ENCODE results near the gene CHRM4.
A peak's percentile ranks its signal among the peaks of the same experiment; 100 is the strongest.
"Not testable (repeated sequence)": the region's sequence is repeated elsewhere in the genome, so short reads cannot be mapped to it uniquely, and the experiment has no call there.

CHRM4 gene

GRCh38 chr11:46381048-46381818 lies 10.3 kb downstream of the CHRM4 start, which contains the start of gene MDK:
Gene MDK, plus strand, starts transcription at chr11:46381669. Its CDS starts 389 bp downstream, at chr11:46382058.
- Histone ChIP-seq H3K27ac (ENCODE audit: low read depth, low read length) (peak within 1 kb of the TSS; percentile 95), H3K9ac (ENCODE audit: low read length) (peak within 1 kb of the TSS; percentile 88), H3K4me3 (ENCODE audit: low read depth, low read length) (peak within 1 kb of the TSS; percentile 95), H3K4me1 (ENCODE audit: control insufficient read depth, insufficient read depth, low read length) (peaks cover 21% of the 10 kb centered on the region), H3K27me3 (ENCODE audit: control insufficient read depth, insufficient read depth, low read length) (peaks cover 12% of the 10 kb centered on the region; the same call in 1 of the 2 replicates), H3K36me3 (ENCODE audit: control insufficient read depth, insufficient read depth, low read length) (peaks cover 27% of the 10 kb centered on the region), H3K9me3 (ENCODE audit: control insufficient read depth, insufficient read depth, low read depth, low read length) (no peaks in the 10 kb centered on the region)

DNA sequence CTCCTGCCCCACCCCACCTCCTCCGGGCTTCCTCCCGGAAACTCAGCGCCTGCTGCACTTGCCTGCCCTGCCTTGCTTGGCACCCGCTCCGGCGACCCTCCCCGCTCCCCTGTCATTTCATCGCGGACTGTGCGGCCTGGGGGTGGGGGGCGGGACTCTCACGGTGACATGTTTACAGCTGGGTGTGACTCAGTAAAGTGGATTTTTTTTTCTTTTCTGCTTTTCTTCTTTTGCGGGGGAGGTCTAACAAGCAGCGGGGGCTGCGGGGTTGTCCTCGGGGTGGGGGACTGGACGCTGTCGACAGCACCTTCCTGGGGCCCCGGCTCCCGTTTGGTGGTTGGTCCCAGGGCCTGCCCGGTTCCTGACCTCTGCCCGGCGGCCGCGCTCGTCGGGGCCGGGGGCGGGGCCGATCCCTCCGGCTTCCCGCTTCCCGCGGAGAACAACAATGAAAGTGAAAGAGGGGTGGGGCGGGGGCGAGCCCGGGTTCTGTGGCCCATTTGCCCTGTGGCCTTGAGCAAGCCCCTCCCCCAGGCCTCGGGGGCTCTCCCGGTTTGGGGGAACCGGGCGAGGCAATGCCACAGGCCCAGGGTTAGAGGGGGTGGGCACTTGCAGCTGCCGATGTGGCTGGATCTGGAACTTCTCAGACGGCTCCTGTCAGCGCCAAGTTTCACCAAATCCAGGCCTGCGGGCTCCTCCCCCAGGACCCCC lies 11.1 kb downstream of the CHRM4 start:
- Histone ChIP-seq H3K4me3 (ENCODE audit: low read depth, low read length) (peak overlapping the region; percentile 81), H3K36me3 (ENCODE audit: control insufficient read depth, insufficient read depth, low read length) (peaks cover 34% of the 10 kb centered on the region), H3K4me1 (ENCODE audit: control insufficient read depth, insufficient read depth, low read length) (peaks cover 21% of the 10 kb centered on the region), H3K27me3 (ENCODE audit: control insufficient read depth, insufficient read depth, low read length) (peaks cover 6% of the 10 kb centered on the region; the same call in 1 of the 2 replicates), H3K9me3 (ENCODE audit: control insufficient read depth, insufficient read depth, low read depth, low read length) (no peaks in the 10 kb centered on the region), H3K9ac (ENCODE audit: low read length) (peak overlapping the region; percentile 82), H3K27ac (ENCODE audit: low read depth, low read length) (peak overlapping the region; percentile 95)

GRCh38 chr11:46379482-46380293 lies 11.9 kb downstream of the CHRM4 start:
- Histone ChIP-seq H3K4me1 (ENCODE audit: control insufficient read depth, insufficient read depth, low read length) (peaks cover 21% of the 10 kb centered on the region), H3K4me3 (ENCODE audit: low read depth, low read length) (peak overlapping the region; percentile 81), H3K9ac (ENCODE audit: low read length) (peak overlapping the region; percentile 57), H3K36me3 (ENCODE audit: control insufficient read depth, insufficient read depth, low read length) (peaks cover 42% of the 10 kb centered on the region)
- not testable (repeated sequence) for H3K27me3 ChIP-seq (ENCODE audit: control insufficient read depth, insufficient read depth, low read length); H3K9me3 ChIP-seq (ENCODE audit: control insufficient read depth, insufficient read depth, low read depth, low read length); H3K27ac ChIP-seq (ENCODE audit: low read depth, low read length)

GRCh38 chr11:46378811-46379481 lies 12.6 kb downstream of the CHRM4 start:
- no peak overlapping the region for H3K27ac ChIP-seq (ENCODE audit: low read depth, low read length)
- peak overlapping the region; percentile 57 for H3K9ac ChIP-seq (ENCODE audit: low read length)
- H3K4me3 ChIP-seq (ENCODE audit: low read depth, low read length), result peak overlapping the region; percentile 81
- no peaks in the 10 kb centered on the region for H3K27me3 ChIP-seq (ENCODE audit: control insufficient read depth, insufficient read depth, low read length)
- H3K9me3 ChIP-seq (ENCODE audit: control insufficient read depth, insufficient read depth, low read depth, low read length), result no peaks in the 10 kb centered on the region
- peaks cover 21% of the 10 kb centered on the region for H3K4me1 ChIP-seq (ENCODE audit: control insufficient read depth, insufficient read depth, low read length)
- H3K36me3 ChIP-seq (ENCODE audit: control insufficient read depth, insufficient read depth, low read length), result peaks cover 47% of the 10 kb centered on the region

GRCh38 chr11:46378296-46378695 lies 13.3 kb downstream of the CHRM4 start:
- Histone ChIP-seq H3K4me3 (ENCODE audit: low read depth, low read length) (no peak overlapping the region), H3K9me3 (ENCODE audit: control insufficient read depth, insufficient read depth, low read depth, low read length) (no peaks in the 10 kb centered on the region), H3K27ac (ENCODE audit: low read depth, low read length) (no peak overlapping the region), H3K27me3 (ENCODE audit: control insufficient read depth, insufficient read depth, low read length) (no peaks in the 10 kb centered on the region), H3K9ac (ENCODE audit: low read length) (no peak overlapping the region), H3K4me1 (ENCODE audit: control insufficient read depth, insufficient read depth, low read length) (peaks cover 21% of the 10 kb centered on the region), H3K36me3 (ENCODE audit: control insufficient read depth, insufficient read depth, low read length) (peaks cover 49% of the 10 kb centered on the region)

DNA sequence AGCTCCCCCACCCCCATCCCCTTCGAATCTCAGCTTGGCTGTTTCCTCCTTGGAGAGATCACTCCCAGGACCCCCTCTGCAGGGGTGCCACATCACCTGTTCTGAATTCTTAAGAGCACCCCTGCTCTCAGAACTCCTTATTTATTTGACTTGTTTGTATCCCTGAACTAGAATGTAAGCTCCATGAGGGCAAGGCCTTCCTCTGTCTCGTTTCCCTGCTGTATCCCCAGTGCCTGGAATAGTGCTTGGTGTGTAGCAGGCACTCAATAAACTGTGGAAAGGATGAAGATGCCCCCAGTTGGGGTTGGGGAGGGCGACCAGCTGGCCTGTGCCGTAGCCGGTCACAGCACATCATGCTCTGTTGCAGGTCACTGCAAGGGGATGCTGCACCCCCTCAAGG lies 13.7 kb downstream of the CHRM4 start:
- Histone ChIP-seq H3K9me3 (ENCODE audit: control insufficient read depth, insufficient read depth, low read depth, low read length) (no peaks in the 10 kb centered on the region), H3K4me1 (ENCODE audit: control insufficient read depth, insufficient read depth, low read length) (peaks cover 18% of the 10 kb centered on the region), H3K4me3 (ENCODE audit: low read depth, low read length) (no peak overlapping the region), H3K9ac (ENCODE audit: low read length) (no peak overlapping the region), H3K27ac (ENCODE audit: low read depth, low read length) (no peak overlapping the region), H3K36me3 (ENCODE audit: control insufficient read depth, insufficient read depth, low read length) (peaks cover 50% of the 10 kb centered on the region), H3K27me3 (ENCODE audit: control insufficient read depth, insufficient read depth, low read length) (no peaks in the 10 kb centered on the region)

- no peaks in the 10 kb centered on the region for H3K9me3 ChIP-seq (ENCODE audit: control insufficient read depth, insufficient read depth, low read depth, low read length)
- no peak overlapping the region for H3K9ac ChIP-seq (ENCODE audit: low read length)
- H3K36me3 ChIP-seq (ENCODE audit: control insufficient read depth, insufficient read depth, low read length), result peaks cover 56% of the 10 kb centered on the region
- H3K27me3 ChIP-seq (ENCODE audit: control insufficient read depth, insufficient read depth, low read length), result no peaks in the 10 kb centered on the region
- peaks cover 14% of the 10 kb centered on the region for H3K4me1 ChIP-seq (ENCODE audit: control insufficient read depth, insufficient read depth, low read length)
- no peak overlapping the region for H3K4me3 ChIP-seq (ENCODE audit: low read depth, low read length)
- no peak overlapping the region for H3K27ac ChIP-seq (ENCODE audit: low read depth, low read length)
Measured at GRCh38 chr11:46377290-46377689, 14.3 kb downstream of the CHRM4 start.

DNA sequence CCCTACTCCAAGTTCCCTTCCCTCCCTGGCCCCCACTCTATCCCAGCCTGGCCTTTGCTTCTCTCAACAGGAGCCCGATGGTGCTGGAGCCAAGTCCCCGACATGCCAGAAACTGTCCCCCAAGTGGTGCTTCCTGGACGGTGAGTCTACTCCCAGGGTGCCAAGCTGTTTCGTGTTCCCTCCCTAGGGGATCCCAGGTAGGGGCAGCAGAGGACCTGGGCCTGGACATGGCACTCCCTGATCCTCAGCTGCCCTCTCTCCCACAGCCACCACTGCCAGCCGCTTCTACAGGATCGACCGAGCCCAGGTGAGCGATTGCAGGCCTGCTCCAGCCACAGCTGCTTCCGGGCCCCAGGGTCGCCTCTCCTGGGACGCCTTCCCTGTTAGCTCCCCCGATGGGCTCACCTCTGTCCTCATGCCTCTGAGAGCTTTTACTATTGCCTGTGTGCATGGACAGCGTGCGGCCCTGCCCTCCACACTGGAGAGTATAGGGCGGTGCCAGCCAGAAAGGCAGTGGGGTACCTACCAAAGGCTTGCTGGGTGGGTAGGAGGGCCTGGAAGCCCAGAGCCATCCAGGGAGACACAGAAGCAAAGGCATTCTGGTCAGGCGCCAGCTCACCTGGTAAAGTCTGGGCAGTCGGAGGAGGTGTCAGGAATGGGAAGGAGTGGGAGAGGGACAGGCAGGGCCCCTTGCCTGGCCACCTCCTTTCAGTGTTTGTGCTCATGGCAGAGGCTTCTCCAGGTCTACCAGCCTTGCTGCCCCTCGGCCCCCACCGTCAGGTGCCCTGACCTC lies 15.1 kb downstream of the CHRM4 start:
- peaks cover 64% of the 10 kb centered on the region for H3K36me3 ChIP-seq (ENCODE audit: control insufficient read depth, insufficient read depth, low read length)
- no peak overlapping the region for H3K27ac ChIP-seq (ENCODE audit: low read depth, low read length)
- H3K4me3 ChIP-seq (ENCODE audit: low read depth, low read length), result no peak overlapping the region
- H3K9ac ChIP-seq (ENCODE audit: low read length), result no peak overlapping the region
- no peaks in the 10 kb centered on the region for H3K9me3 ChIP-seq (ENCODE audit: control insufficient read depth, insufficient read depth, low read depth, low read length)
- peaks cover 14% of the 10 kb centered on the region for H3K4me1 ChIP-seq (ENCODE audit: control insufficient read depth, insufficient read depth, low read length)
- H3K27me3 ChIP-seq (ENCODE audit: control insufficient read depth, insufficient read depth, low read length), result no peaks in the 10 kb centered on the region

DNA sequence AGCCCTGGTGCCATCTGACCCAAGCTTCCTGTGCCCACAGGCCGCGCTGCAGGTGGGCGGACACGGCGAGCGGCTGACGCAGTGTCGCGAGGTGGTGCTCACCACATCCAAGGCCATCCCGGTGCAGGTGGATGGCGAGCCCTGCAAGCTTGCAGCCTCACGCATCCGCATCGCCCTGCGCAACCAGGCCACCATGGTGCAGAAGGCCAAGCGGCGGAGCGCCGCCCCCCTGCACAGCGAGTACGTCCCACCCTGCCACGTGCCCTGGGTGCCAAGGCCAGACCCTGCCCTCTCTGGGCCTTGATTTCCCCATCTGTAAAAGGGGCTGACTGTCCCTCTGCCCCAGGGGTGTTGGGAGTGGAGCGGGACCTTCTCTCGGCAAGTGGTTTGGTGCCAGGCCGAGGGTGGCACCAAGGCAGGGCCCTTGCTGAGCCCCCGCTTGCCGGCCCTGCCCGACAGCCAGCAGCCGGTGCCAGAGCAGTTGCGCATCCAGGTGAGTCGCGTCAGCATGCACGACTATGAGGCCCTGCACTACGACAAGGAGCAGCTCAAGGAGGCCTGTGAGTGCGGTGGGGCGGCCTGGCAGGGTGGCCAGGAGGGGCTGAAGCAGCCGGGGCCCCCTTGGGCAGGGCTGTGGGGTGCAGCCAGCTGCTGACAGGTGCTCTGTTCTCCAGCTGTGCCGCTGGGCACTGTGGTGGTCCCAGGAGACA lies 16.0 kb downstream of the CHRM4 start:
- H3K4me1 ChIP-seq (ENCODE audit: control insufficient read depth, insufficient read depth, low read length), result peaks cover 14% of the 10 kb centered on the region
- H3K4me3 ChIP-seq (ENCODE audit: low read depth, low read length), result no peak overlapping the region
- peaks cover 70% of the 10 kb centered on the region for H3K36me3 ChIP-seq (ENCODE audit: control insufficient read depth, insufficient read depth, low read length)
- H3K27me3 ChIP-seq (ENCODE audit: control insufficient read depth, insufficient read depth, low read length), result no peaks in the 10 kb centered on the region
- no peak overlapping the region for H3K27ac ChIP-seq (ENCODE audit: low read depth, low read length)
- H3K9ac ChIP-seq (ENCODE audit: low read length), result no peak overlapping the region
- no peaks in the 10 kb centered on the region for H3K9me3 ChIP-seq (ENCODE audit: control insufficient read depth, insufficient read depth, low read depth, low read length)
